ENCODE results near the gene TTLL10. TPM values are rescaled to one million over a fixed set of nuclear protein-coding genes. Genes with fewer than 3 reads are reported as not detected.

TTLL10 gene
- total and polyA plus RNA-seq, 2 of the 4 experiments (the other 2 are of a cell fraction): not detected

- CTCF ChIA-PET: no interaction called here
- no peak overlapping the region for H3K4me3 ChIP-seq (ENCODE audit: insufficient read depth, low read depth, low read length)
- peaks cover 6% of the 10 kb centered on the region for H3K9me1 ChIP-seq (ENCODE audit: insufficient read depth, low read length)
- ATAC-seq (ENCODE audit: low read depth) (no peak), DNase-seq (no peak)
- peaks cover 5 to 27% of the 10 kb centered on the region in 2 experiments; a peak in 3 of 4 replicates for H3K79me1 ChIP-seq (ENCODE audit: low read depth in 1 of 2, low read length in 2 of 2)
- BruUV-seq (replicated peaks): no TSS peak
- 100% methylated on average over 7 of the region's 20 CpGs; no CpG with 5 or more reads in 1 of the 2 experiments for WGBS, 2 experiments (ENCODE audit: extremely low coverage in 2 of 2, insufficient read length in 1 of 2)
- no peak overlapping the region for H2BK5ac ChIP-seq (ENCODE audit: low read depth, low read length, poor library complexity, severe bottlenecking)
- H3K4ac ChIP-seq (ENCODE audit: low read depth, low read length): no peak overlapping the region
- in situ Hi-C loops (cut with MboI; ENCODE audit: low sequenced_read_pairs) (no loop called here), intact Hi-C loops (cut with micrococcal nuclease) (no loop called here), dilution Hi-C loops (cut with HindIII; ENCODE audit: low sequenced_read_pairs, unreplicated experiment) (no loop called here)
- no peak overlapping the region for H2BK20ac ChIP-seq (ENCODE audit: low read depth, low read length)
- H3K9ac ChIP-seq (ENCODE audit: low read depth, low read length): no peak overlapping the region
- no peak overlapping the region for H2AFZ ChIP-seq (replicated peaks; ENCODE audit: low read length, poor library complexity)
- no peak overlapping the region for H3K27ac ChIP-seq (ENCODE audit: insufficient read depth, low read length)
- no peak overlapping the region for H2BK120ac ChIP-seq (ENCODE audit: low read depth, low read length)
- no peak for TF ChIP-seq CTCF (conservative IDR thresholded peaks at IDR 0.05; ENCODE audit: low read depth, low read length)
- H3K9me3 ChIP-seq (ENCODE audit: control insufficient read depth, insufficient read depth, low read length): no peaks in the 10 kb centered on the region
- H2AK5ac ChIP-seq (ENCODE audit: low read depth, low read length): no peak overlapping the region
- H3K18ac ChIP-seq (ENCODE audit: low read depth, low read length): no peak overlapping the region
- peaks cover 22% of the 10 kb centered on the region for H4K20me1 ChIP-seq (ENCODE audit: insufficient read depth, low read length)
- peaks cover 67% of the 10 kb centered on the region for H3K36me3 ChIP-seq (ENCODE audit: control insufficient read depth, insufficient read depth, low read length)
- H3K14ac ChIP-seq (replicated peaks; ENCODE audit: low read depth, low read length): no peak overlapping the region
- H4K8ac ChIP-seq (ENCODE audit: low read depth in 2 of 2, low read length in 2 of 2): no peak overlapping the region
- H2BK15ac ChIP-seq (ENCODE audit: low read depth, low read length): no peak overlapping the region
- H4K5ac ChIP-seq (ENCODE audit: low read depth, low read length): no peak overlapping the region
- H3K56ac ChIP-seq (ENCODE audit: extremely low read depth, insufficient read depth, low read length): no peak overlapping the region
- no peak overlapping the region for H4K91ac ChIP-seq (ENCODE audit: insufficient read depth, low read depth, low read length)
- no peak overlapping the region for H2AK9ac ChIP-seq (replicated peaks; ENCODE audit: low read depth, low read length, poor library complexity)
- H3K4me1 ChIP-seq (ENCODE audit: control insufficient read depth, insufficient read depth, low read length): no peaks in the 10 kb centered on the region
- POLR2A ChIA-PET (ENCODE audit: unreplicated experiment): no interaction called here
- H3K27me3 ChIP-seq (ENCODE audit: control insufficient read depth, insufficient read depth, low read length): no peaks in the 10 kb centered on the region
- H3K23ac ChIP-seq (ENCODE audit: low read depth, low read length): no peak overlapping the region
- no peak overlapping the region for H3K4me2 ChIP-seq (ENCODE audit: low read depth, low read length)
Measured at GRCh38 chr1:1219341-1219740, 45.7 kb downstream of the TTLL10 start.
